Gastroesophageal sphincter (tissue), 3 donors: ENCODE results near the gene HDAC8.

Source experiments
- CTCF ChIP-seq, 4 experiments: fragments of 200-600 bp in 2 of 4; fragments of 450-650 bp in 2 of 4; sonication (generic) in 1 of 4; IDR thresholded peaks; one replicate each; pipeline ENCODE4 v1.5.1; 2017 to 2019; ENCODE audit warnings: antibody characterized with exemption in 4 of 4, mild to moderate bottlenecking in 2 of 4, moderate library complexity in 2 of 4
- EP300 ChIP-seq: sonication (generic); formaldehyde crosslinking; IDR thresholded peaks from one replicate; pipeline ENCODE4 v1.6.1; 2017; ENCODE audit warnings: antibody characterized with exemption, mild to moderate bottlenecking
- POLR2A ChIP-seq, 2 donors: fragments of 450-650 bp; IDR thresholded peaks; one replicate each; pipeline ENCODE4 v1.6.1; 2017; ENCODE audit warnings: antibody characterized with exemption in 2 of 2, mild to moderate bottlenecking in 2 of 2, moderate library complexity in 1 of 2

GRCh38 chrX:72470117-72470516, 102.5 kb downstream of the HDAC8 start:
- TF ChIP-seq CTCF (IDR thresholded peaks at IDR 0.05) (no peak), EP300 (no peak), POLR2A (IDR thresholded peaks at IDR 0.05) (no peak)
